Measurements from ENCODE around the gene CMSS1. TPM values are rescaled to one million over a fixed set of nuclear protein-coding genes. Genes with fewer than 3 reads are reported as not detected.

CMSS1 gene
- total RNA-seq, 4 donors from 2014 or later: 11.2 to 16.3 (median 14.1) TPM

DNA sequence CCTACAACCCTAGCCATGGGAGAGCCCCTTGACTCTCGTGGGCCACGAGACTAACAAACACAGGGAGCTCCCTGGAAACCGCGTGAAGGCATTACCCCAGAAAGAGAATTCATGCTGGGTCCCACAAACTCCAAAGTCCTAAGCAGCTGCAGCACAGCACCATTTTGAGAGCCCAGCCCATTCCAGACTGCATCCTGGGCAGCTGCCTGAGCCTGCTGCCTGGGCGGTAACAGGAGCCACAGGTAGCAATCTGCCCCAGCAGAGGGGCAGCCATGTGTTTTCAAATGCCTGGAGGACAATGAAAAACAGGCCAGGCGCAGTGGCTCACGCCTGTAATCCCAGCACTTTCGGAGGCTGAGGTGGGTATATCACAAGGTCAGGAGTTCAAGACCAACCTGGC is 380.2 kb downstream of the CMSS1 start:
- peak; percentile 80 for DNase-seq (ENCODE audit: extremely low spot score)
- Histone ChIP-seq H3K36me3 (no peaks in the 10 kb centered on the region), H3K9me3 (no peaks in the 10 kb centered on the region), H3K27ac (replicated peaks in 1 of 4) (no peak overlapping the region), H3K4me1 (no peaks in the 10 kb centered on the region), H3K4me3 (no peak overlapping the region), H3K27me3 (no peaks in the 10 kb centered on the region)
- intact Hi-C loops (cut with DNase I): no loop called here
- no peak for TF ChIP-seq EP300 (IDR thresholded peaks at IDR 0.05)
- TF ChIP-seq, protein P1, sequence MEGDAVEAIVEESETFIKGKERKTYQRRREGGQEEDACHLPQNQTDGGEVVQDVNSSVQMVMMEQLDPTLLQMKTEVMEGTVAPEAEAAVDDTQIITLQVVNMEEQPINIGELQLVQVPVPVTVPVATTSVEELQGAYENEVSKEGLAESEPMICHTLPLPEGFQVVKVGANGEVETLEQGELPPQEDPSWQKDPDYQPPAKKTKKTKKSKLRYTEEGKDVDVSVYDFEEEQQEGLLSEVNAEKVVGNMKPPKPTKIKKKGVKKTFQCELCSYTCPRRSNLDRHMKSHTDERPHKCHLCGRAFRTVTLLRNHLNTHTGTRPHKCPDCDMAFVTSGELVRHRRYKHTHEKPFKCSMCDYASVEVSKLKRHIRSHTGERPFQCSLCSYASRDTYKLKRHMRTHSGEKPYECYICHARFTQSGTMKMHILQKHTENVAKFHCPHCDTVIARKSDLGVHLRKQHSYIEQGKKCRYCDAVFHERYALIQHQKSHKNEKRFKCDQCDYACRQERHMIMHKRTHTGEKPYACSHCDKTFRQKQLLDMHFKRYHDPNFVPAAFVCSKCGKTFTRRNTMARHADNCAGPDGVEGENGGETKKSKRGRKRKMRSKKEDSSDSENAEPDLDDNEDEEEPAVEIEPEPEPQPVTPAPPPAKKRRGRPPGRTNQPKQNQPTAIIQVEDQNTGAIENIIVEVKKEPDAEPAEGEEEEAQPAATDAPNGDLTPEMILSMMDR (IDR thresholded peaks at IDR 0.05): no peak
- TF ChIP-seq POLR2A (IDR thresholded peaks at IDR 0.05; ENCODE audit: low read depth): no peak
- no peak for TF ChIP-seq POLR2AphosphoS5 (IDR thresholded peaks at IDR 0.05)
- WGBS: 96% methylated on average over 8 of the region's 8 CpGs

DNA sequence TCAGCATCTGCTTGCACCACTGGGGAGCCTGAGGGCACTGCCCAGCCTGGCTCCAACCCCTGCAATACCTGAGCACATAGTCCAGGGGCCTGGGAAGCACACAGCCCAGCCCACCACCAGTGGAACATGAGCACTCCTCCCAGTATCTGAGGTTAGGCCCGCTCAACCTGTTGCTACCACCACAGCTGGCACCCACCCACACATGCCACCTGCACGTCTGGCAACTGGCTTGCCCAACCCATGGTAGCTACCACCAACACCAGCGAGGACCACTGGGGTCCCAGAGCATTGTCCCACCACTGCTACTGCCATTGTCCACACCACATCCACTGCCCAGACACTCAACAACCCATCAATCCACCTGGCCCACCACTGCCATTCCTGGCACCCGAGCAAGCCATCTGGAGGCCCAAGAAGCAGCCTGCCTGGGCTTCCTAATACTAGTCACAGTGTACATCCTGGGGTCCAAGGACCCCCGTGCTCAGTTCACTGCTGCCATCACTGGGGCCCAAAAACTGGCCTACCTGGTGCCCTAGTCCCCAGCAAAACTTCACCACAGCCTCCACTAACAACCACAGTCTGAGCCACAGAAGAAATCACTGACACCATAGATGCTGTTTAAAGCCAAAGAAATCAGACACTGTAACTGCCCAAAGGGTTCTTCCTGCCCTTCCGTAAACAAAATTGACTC is 381.1 kb downstream of the CMSS1 start:
- WGBS: 89% methylated on average over 5 of the region's 6 CpGs
- intact Hi-C loops (cut with DNase I): no loop called here
- Histone ChIP-seq H3K27ac (replicated peaks in 1 of 4) (no peak overlapping the region), H3K27me3 (no peaks in the 10 kb centered on the region), H3K9me3 (peaks cover 0 to 3% (median 0%) of the 10 kb centered on the region in 4 donors), H3K36me3 (no peaks in the 10 kb centered on the region), H3K4me1 (no peaks in the 10 kb centered on the region), H3K4me3 (no peak overlapping the region)
- DNase-seq (ENCODE audit: extremely low spot score): peak; percentile 77
- TF ChIP-seq EP300 (IDR thresholded peaks at IDR 0.05) (no peak), POLR2A (IDR thresholded peaks at IDR 0.05; ENCODE audit: low read depth) (no peak), POLR2AphosphoS5 (IDR thresholded peaks at IDR 0.05) (no peak)
- TF ChIP-seq, protein P1 (IDR thresholded peaks at IDR 0.05): no peak

DNA sequence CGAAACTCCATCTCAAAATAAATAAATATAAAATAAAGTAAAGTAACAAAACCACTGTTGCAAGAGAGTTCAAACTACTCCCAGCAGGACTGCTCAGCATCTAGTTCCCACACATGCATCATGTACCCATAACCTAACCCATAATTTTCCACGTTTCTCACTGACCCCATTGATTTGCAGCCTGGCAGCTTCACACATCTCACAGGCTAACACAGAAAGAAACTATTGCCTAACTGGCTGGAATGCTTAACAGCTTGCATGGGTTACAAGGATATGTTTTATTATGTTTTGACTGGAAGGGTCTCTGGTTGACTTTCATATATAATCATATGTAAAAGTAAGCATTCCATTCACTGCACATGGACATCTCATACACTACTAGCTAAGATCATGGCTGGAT is 387.5 kb downstream of the CMSS1 start:
- Histone ChIP-seq H3K4me1 (peaks cover 6 to 16% (median 7%) of the 10 kb centered on the region in 4 donors), H3K27ac (replicated peaks in 1 of 4) (no peak overlapping the region), H3K27me3 (no peaks in the 10 kb centered on the region), H3K4me3 (no peak overlapping the region), H3K36me3 (no peaks in the 10 kb centered on the region), H3K9me3 (peaks cover 0 to 3% (median 1%) of the 10 kb centered on the region in 4 donors)
- 79% methylated on average over 2 of the region's 2 CpGs for WGBS
- intact Hi-C loops (cut with DNase I): no loop called here
- DNase-seq (ENCODE audit: extremely low spot score): peak; percentile 45
- TF ChIP-seq POLR2AphosphoS5 (IDR thresholded peaks at IDR 0.05) (no peak), POLR2A (IDR thresholded peaks at IDR 0.05; ENCODE audit: low read depth) (no peak), EP300 (IDR thresholded peaks at IDR 0.05) (no peak)
- TF ChIP-seq, protein P1 (IDR thresholded peaks at IDR 0.05): no peak

DNA sequence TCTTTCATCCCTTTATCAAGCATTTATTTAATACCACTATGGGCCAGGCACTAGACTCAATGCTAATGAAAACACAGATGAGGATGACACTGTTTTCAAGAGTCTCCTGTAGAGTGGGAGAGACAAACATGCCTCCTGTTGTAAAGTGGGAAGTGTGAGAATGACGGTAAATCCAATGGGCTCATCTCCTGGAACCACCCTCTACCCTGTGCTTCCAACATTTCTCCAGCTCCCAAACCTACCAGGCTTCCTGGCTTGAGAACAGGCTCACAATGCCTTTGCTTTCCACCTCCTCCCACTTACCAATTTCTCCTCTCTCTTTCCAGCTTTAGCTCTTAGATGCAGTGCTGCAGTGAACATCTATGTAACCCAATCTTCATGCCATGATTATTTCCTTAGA is 389.0 kb downstream of the CMSS1 start:
- WGBS: 100% methylated on average over 1 of the region's 1 CpG
- no peak for DNase-seq (ENCODE audit: extremely low spot score)
- H3K9me3 ChIP-seq: peaks cover 0 to 3% (median 1%) of the 10 kb centered on the region in 4 donors

More for the DNA sequence above, 389.0 kb downstream of the CMSS1 start:
- Histone ChIP-seq H3K27ac (replicated peaks in 1 of 4) (no peak overlapping the region), H3K4me3 (no peak overlapping the region), H3K36me3 (no peaks in the 10 kb centered on the region), H3K4me1 (peaks cover 21 to 31% (median 22%) of the 10 kb centered on the region in 4 donors), H3K27me3 (no peaks in the 10 kb centered on the region)
- TF ChIP-seq, protein P1 (IDR thresholded peaks at IDR 0.05): no peak
- TF ChIP-seq EP300 (IDR thresholded peaks at IDR 0.05): no peak
- no peak for TF ChIP-seq POLR2A (IDR thresholded peaks at IDR 0.05; ENCODE audit: low read depth)
- no peak for TF ChIP-seq POLR2AphosphoS5 (IDR thresholded peaks at IDR 0.05)
- intact Hi-C loops (cut with DNase I): no loop called here

Measured in esophagus muscularis mucosa (tissue), 4 donors.